ENCODE data around the gene TXN2.
"Not testable (repeated sequence)": the region's sequence is repeated elsewhere in the genome, so short reads cannot be mapped to it uniquely, and the experiment has no call there.

TXN2 gene

GRCh38 chr22:36431977-36432376 lies 49.5 kb downstream of the TXN2 start:
- no peak for DNase-seq (ENCODE audit: low read depth)

- no peak for DNase-seq (ENCODE audit: low read depth)
These were observed 50.6 kb downstream of the TXN2 start for GRCh38 chr22:36430863-36431262.

- not testable (repeated sequence) for DNase-seq (ENCODE audit: low read depth)
These were observed 53.5 kb downstream of the TXN2 start for GRCh38 chr22:36427952-36428351.

GRCh38 chr22:36425977-36426523 lies 55.4 kb downstream of the TXN2 start:
- no peak for DNase-seq (ENCODE audit: low read depth)

GRCh38 chr22:36424901-36425579 lies 56.4 kb downstream of the TXN2 start:
- no peak for DNase-seq (ENCODE audit: low read depth)

- not testable (repeated sequence) for DNase-seq (ENCODE audit: low read depth)
These were observed 57.0 kb downstream of the TXN2 start for GRCh38 chr22:36424466-36424865.

GRCh38 chr22:36423461-36424404 lies 57.7 kb downstream of the TXN2 start:
- no peak for DNase-seq (ENCODE audit: low read depth)

GRCh38 chr22:36422287-36423014 lies 59.0 kb downstream of the TXN2 start:
- DNase-seq (ENCODE audit: low read depth) = no peak

GRCh38 chr22:36419912-36420882 lies 61.2 kb downstream of the TXN2 start:
- no peak for DNase-seq (ENCODE audit: low read depth)

GRCh38 chr22:36419177-36419911 lies 62.1 kb downstream of the TXN2 start:
- no peak for DNase-seq (ENCODE audit: low read depth)

- no peak for DNase-seq (ENCODE audit: low read depth)
These were observed 64.2 kb downstream of the TXN2 start for GRCh38 chr22:36417281-36417686.

Data from T follicular helper cell (primary cell).